NCI-H510A treated with DMSO at 0.1 percent for 48 hours (cell line): ENCODE data around the gene ALS2CL.

ENCODE experiments used
- DNase-seq: peaks from one replicate; lab custom pipeline; 2025; lab: John Stamatoyannopoulos, UW

The ALS2CL gene

GRCh38 chr3:46629551-46630517 is 63.6 kb downstream of the ALS2CL start:
- peak; percentile 27 for DNase-seq

DNA sequence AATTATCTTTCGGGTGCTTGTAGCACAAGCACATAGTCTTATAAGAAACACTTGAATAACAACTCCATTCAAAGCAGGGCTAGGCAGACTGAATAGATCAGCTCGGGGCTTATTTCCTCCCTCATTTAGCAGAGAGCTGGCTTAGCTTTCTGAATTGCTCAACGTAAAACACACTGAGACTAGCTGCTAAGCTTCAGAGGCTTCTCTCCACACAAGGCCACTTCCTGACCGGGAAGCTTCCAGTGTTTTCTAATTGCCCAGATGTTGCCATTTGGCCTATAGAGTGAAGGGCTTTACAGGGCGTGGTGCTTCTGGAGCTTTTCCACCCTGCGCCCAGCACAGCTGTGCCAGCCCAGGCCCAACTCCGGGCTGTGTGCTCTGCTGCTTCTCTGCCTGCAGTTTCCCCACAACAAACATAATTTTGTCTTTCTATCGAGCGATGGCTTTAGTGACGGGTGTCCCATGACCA is 64.5 kb downstream of the ALS2CL start:
- no peak for DNase-seq

DNA sequence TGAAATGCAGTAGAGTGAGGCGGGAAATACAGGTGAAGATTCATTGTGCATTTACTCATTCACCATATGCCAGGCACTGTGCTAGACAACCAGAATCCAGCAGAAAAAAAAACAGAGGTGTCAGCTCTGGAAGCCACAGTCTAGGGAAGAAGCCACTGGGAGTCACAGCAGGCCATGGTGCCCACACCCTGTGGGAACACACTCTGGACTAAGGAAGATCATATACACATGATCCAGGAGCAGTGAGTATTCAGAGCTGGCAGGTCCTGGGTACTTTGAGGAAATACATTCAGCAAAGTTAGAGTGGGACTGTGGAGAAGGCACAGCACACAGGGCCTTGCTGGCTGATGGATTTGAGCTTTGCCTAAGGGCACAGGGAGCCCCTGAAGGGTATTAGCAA is 66.4 kb downstream of the ALS2CL start:
- no peak for DNase-seq

- no peak for DNase-seq
These were observed 67.4 kb downstream of the ALS2CL start for GRCh38 chr3:46626039-46626438.

DNA sequence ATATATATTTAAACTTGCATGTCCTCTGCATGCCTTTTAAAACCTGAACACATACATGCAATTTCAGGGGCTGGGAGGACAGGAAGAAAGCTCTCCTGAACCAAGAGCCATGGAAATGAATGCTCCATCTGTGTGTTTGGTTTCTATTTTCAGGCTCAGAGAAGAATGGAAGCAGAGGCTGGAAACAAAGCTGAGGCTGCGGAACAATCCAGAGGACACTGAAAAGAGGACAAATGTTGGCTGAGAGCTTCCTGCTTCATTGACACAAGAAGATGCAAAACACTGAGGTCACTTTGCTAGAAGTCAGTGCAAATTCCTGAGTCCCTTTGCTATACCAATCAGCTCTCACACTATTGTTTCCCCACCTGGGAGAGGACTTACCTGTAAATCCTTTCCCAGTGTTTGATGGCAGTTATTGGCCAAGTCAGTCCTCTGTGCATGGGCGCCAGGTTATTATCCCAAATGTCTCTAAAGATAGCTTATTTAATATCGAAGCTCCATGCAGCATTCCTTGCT is 68.4 kb downstream of the ALS2CL start:
- DNase-seq: peak; percentile 23

GRCh38 chr3:46624533-46624932 is 68.9 kb downstream of the ALS2CL start:
- no peak for DNase-seq

GRCh38 chr3:46619845-46620778 is 73.4 kb downstream of the ALS2CL start:
- no peak for DNase-seq
